PFSK-1 (cell line): ENCODE results near the gene ZNHIT1.

ENCODE experiments used
- FOXP2 ChIP-seq: optimal IDR thresholded peaks from 2 replicates; pipeline ENCODE3; 2011; ENCODE audit warnings: borderline replicate concordance, control low read depth, inconsistent platforms; ENCODE audit not compliant: insufficient read depth; ENCODE audit errors: extremely low read length, extremely low read depth
- POLR2AphosphoS5 ChIP-seq: IDR thresholded peaks from 2 replicates; pipeline ENCODE4 v1.6.1; 2012; ENCODE audit warnings: low read depth, mild to moderate bottlenecking, control low read depth, low read length, moderate library complexity
- REST ChIP-seq, 2 experiments: IDR thresholded peaks; 2 replicates each; pipeline versions ENCODE4 v1.6.1 to v1.8.0; 2011 to 2012; ENCODE audit warnings: low read depth in 2 of 2, low read length in 2 of 2, control low read depth in 1 of 2, inconsistent platforms in 1 of 2, mild to moderate bottlenecking in 1 of 2, moderate library complexity in 1 of 2; ENCODE audit not compliant: insufficient read depth in 1 of 2
- SIN3A ChIP-seq: IDR thresholded peaks from 2 replicates; pipeline ENCODE4 v1.6.1; 2012; ENCODE audit warnings: mild to moderate bottlenecking, low read length, moderate library complexity, borderline replicate concordance; ENCODE audit not compliant: insufficient read depth
- TAF1 ChIP-seq: IDR thresholded peaks from 2 replicates; pipeline ENCODE4 v1.6.1; 2012; ENCODE audit warnings: low read length, control low read depth, borderline replicate concordance; ENCODE audit not compliant: insufficient read depth

ZNHIT1 gene

GRCh38 chr7:101170617-101171441 is 47.1 kb upstream of the ZNHIT1 start:
- TF ChIP-seq REST (IDR thresholded peaks at IDR 0.05; ENCODE audit: insufficient read depth in 1 of 2, low read depth in 2 of 2, low read length in 2 of 2), result no peak
- no peak for TF ChIP-seq FOXP2
- no peak for TF ChIP-seq TAF1
- no peak for TF ChIP-seq SIN3A
- no peak for TF ChIP-seq POLR2AphosphoS5

- no peak for TF ChIP-seq SIN3A
- no peak for TF ChIP-seq REST (IDR thresholded peaks at IDR 0.05; ENCODE audit: insufficient read depth in 1 of 2, low read depth in 2 of 2, low read length in 2 of 2)
- TF ChIP-seq FOXP2, result no peak
These were observed 46.5 kb upstream of the ZNHIT1 start for GRCh38 chr7:101171442-101171837.

DNA sequence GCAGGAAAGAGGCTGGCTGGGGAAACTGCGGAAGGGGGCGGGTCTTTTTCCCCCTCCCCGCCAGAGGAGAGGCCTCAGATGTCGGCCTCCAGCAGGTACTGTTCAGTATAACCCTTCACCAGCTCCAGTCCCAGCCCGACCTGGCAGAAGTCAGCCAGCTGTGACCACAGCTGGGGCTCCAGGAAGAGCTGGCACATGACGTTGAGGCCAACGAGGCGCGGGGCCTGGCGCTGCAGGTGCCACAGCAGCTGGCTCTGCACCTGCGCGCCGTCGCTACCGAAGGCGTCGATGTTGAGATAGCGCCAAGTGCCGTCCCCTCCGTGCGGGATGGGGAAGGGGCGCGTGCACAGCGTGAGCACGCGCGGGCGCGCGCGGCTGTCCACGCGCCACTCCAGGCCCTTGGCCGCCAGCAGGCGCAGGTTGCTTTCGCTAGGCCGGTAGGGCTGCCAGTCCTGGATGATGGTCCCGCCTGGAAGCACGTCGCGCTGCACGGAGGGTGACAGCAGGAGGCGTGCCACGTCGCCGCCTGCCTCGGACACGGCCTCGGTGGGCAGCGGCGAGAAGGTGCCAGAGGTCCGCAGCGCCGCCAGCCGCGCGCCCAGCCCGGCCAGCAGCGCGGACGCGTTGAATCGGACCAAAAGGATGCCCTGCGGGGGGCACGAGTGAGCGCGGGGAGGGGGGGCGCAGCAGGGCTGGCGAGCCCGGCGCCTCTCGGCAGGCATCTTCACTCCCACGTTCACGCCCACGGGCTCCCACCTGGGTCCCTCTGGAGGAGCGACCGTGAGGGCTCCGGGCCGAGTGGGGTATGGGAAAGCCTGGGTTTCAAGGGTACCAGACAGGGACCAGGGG is 45.7 kb upstream of the ZNHIT1 start:
- TF ChIP-seq SIN3A (no peak), REST (IDR thresholded peaks at IDR 0.05; ENCODE audit: insufficient read depth in 1 of 2, low read depth in 2 of 2, low read length in 2 of 2) (no peak), FOXP2 (no peak), TAF1 (no peak)

DNA sequence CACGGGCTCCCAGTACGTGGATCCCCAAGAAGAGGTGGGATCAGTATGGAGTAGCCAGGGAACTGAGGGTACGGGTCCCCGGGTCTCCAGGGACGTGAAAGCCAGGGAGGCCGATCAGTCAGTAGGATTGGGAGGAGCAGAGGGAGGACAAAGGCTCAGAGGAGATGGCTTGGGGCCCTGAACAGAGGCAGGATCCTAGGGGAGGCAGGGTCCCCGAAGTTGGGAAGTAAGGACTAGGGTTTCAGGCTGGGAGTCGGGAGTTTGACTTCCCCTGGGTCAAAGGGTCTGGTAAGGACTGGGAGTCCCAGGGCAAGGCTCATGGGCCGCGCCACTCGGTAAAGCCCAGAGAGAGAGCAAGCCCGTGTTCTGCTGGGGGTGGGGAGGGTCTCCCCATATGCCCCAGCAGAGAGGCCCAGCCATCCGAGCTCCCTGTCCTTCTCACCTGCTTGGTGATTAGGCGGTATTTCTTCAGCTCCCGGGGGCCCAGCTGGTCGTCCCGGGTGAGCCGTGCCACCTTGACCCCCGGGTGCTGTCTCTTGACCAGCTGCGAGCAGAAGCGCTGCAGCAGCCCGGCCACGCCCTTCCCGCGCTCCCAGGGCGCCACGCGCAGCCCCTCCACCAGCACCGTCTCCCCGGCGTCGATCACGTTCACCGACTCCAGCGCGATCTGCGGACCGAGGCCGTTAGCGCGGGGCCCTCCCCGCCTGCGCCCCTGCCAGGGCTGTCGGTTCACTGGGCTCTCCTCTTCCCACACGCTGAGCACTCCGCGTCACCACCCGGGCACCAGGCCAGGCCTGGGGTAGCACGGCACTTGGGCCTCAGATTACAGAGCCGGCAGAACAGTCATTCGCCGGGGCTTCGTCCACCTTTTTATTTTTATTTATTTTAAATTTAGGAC is 44.9 kb upstream of the ZNHIT1 start:
- TF ChIP-seq SIN3A (no peak), FOXP2 (no peak), REST (IDR thresholded peaks at IDR 0.05; ENCODE audit: insufficient read depth in 1 of 2, low read depth in 2 of 2, low read length in 2 of 2) (no peak), TAF1 (no peak), POLR2AphosphoS5 (no peak)
